OCI-LY7 (cell line): ENCODE results near the gene ARHGAP18. TPM values are rescaled to one million over a fixed set of nuclear protein-coding genes. Genes with fewer than 3 reads are reported as not detected.

Source experiments
- BruUV-seq: library from RNA; stranded (reverse); fragments of 400-500 nt; replicated peaks from 2 replicates; lab custom pipeline; 2021; lab: Mats Ljungman, UMichigan
- CTCF ChIA-PET: fragments of 300-600 bp; sonication (Branson Sonifier 250); formaldehyde crosslinking; loops from one replicate; lab custom pipeline; 2022; ENCODE audit warnings: antibody characterized with exemption; ENCODE audit not compliant: unreplicated experiment; lab: Charles Lee
- POLR2A ChIA-PET: fragments of 300-600 bp; sonication (Branson Sonifier 250); formaldehyde crosslinking; loops from one replicate; lab custom pipeline; 2022; ENCODE audit warnings: antibody characterized with exemption; lab: Charles Lee
- DNase-seq: peaks from one replicate; pipeline ENCODE4 v3.0.0-alpha.2; 2015; ENCODE audit warnings: low spot score
- H2AFZ ChIP-seq: fragments of 200-600 bp; sonication (generic), shearing (Covaris generic); 2 replicates; pipeline ENCODE4 v1.6.1; 2014; ENCODE audit warnings: mild to moderate bottlenecking, antibody characterized with exemption, low read length, moderate library complexity
- H3K27ac ChIP-seq: fragments of 200-600 bp; sonication (generic); 2 replicates; pipeline ENCODE4 v1.5.1; 2014; ENCODE audit warnings: mixed run types, low read depth, mild to moderate bottlenecking, moderate library complexity, low read length, inconsistent platforms; ENCODE audit not compliant: poor library complexity, severe bottlenecking
- H3K36me3 ChIP-seq: fragments of 200-600 bp; sonication (generic); 2 replicates; pipeline ENCODE4 v1.6.1; 2014; ENCODE audit warnings: mild to moderate bottlenecking, antibody characterized with exemption, low read length, moderate library complexity, mixed read lengths; ENCODE audit not compliant: insufficient read depth
- H3K4me1 ChIP-seq: fragments of 200-600 bp; sonication (generic); 2 replicates; pipeline ENCODE4 v1.5.1; 2014; ENCODE audit warnings: mild to moderate bottlenecking, low read length; ENCODE audit not compliant: insufficient read depth, poor library complexity, severe bottlenecking
- H3K4me2 ChIP-seq: fragments of 200-600 bp; sonication (generic); 2 replicates; pipeline ENCODE4 v1.6.1; 2014; ENCODE audit warnings: mild to moderate bottlenecking, low read length
- H3K4me3 ChIP-seq: fragments of 200-600 bp; sonication (generic); 2 replicates; pipeline ENCODE4 v1.5.1; 2014; ENCODE audit warnings: mild to moderate bottlenecking, low read depth, low read length; ENCODE audit not compliant: poor library complexity, severe bottlenecking
- H3K79me2 ChIP-seq: fragments of 200-600 bp; sonication (generic); 2 replicates; pipeline ENCODE4 v1.6.1; 2016; ENCODE audit warnings: low read depth, mild to moderate bottlenecking, low read length, moderate library complexity, mixed read lengths; ENCODE audit not compliant: insufficient read depth
- H3K9me2 ChIP-seq: fragments of 200-600 bp; sonication (generic); 2 replicates; pipeline ENCODE4 v1.6.1; 2016; ENCODE audit warnings: mild to moderate bottlenecking, low read length, mixed read lengths; ENCODE audit not compliant: insufficient read depth
- H3K9me3 ChIP-seq: fragments of 200-600 bp; sonication (generic); 2 replicates; pipeline ENCODE4 v1.6.1; 2014; ENCODE audit warnings: mild to moderate bottlenecking, mixed run types, low read length, mixed read lengths
- H4K20me1 ChIP-seq: fragments of 200-600 bp; sonication (generic); 2 replicates; pipeline ENCODE4 v1.6.1; 2014; ENCODE audit warnings: mild to moderate bottlenecking, antibody characterized with exemption, low read length, moderate library complexity, mixed read lengths; ENCODE audit not compliant: insufficient read depth
- CTCF ChIP-seq: fragments of 200-600 bp; sonication (generic); conservative IDR thresholded peaks from 2 replicates; pipeline ENCODE4 v1.5.1; 2014; ENCODE audit warnings: mild to moderate bottlenecking, antibody characterized with exemption, low read length, moderate library complexity, mixed read lengths
- EZH2phosphoT487 ChIP-seq: fragments of 200-600 bp; sonication (generic); IDR thresholded peaks from 2 replicates; pipeline ENCODE4 v1.6.1; 2018; ENCODE audit warnings: low read depth, borderline replicate concordance, mild to moderate bottlenecking, mixed run types, antibody characterized with exemption, low read length, moderate library complexity, mixed read lengths
- intact Hi-C: fragments of 100-400 bp; cut with micrococcal nuclease; formaldehyde crosslinking; loops from one replicate; pipeline ENCODE4 v1.10.0; 2022; ENCODE audit not compliant: unreplicated experiment
- total RNA-seq, 2 experiments: library from RNA; depleted of rRNA in 1 of 2; stranded (reverse); fragments of >200 nt in 1 of 2; shearing (Covaris generic) in 1 of 2; gene quantifications; 2 replicates each; pipeline ENCODE4 v1.2.3, GENCODE V29; 2014 to 2022

Gene ARHGAP18
- total RNA-seq, 2 experiments from 2014 or later = 4.8 to 7.5 TPM

- Histone ChIP-seq H3K4me3 (no peak overlapping the region), H3K9me3 (no peaks in the 10 kb centered on the region), H2AFZ (no peak overlapping the region), H3K4me1 (no peaks in the 10 kb centered on the region), H3K79me2 (no peaks in the 10 kb centered on the region), H3K9me2 (no peaks in the 10 kb centered on the region), H3K4me2 (no peak overlapping the region), H4K20me1 (no peaks in the 10 kb centered on the region), H3K36me3 (no peaks in the 10 kb centered on the region), H3K27ac (no peak overlapping the region)
- no TSS peak for BruUV-seq
- no peak for TF ChIP-seq CTCF
- no peak for TF ChIP-seq EZH2phosphoT487
- intact Hi-C loops = no loop called here
- CTCF ChIA-PET = no interaction called here
- POLR2A ChIA-PET = no interaction called here
- DNase-seq = no peak
These were observed 142.0 kb downstream of the ARHGAP18 start for GRCh38 chr6:129568015-129568414.

GRCh38 chr6:129567374-129567773 lies 142.6 kb downstream of the ARHGAP18 start:
- no peak for DNase-seq
- intact Hi-C loops = no loop called here
- no peak for TF ChIP-seq EZH2phosphoT487
- peak; percentile 54 for TF ChIP-seq CTCF
- ChIA-PET POLR2A (interaction anchor here (0.6 kb wide), 1 partner anchor 16 kb away, joined by 4 read pairs; no protein-coding TSS in a partner anchor), CTCF (no interaction called here)
- no TSS peak for BruUV-seq
- Histone ChIP-seq H3K4me1 (no peaks in the 10 kb centered on the region), H3K9me2 (no peaks in the 10 kb centered on the region), H3K4me2 (no peak overlapping the region), H2AFZ (no peak overlapping the region), H4K20me1 (no peaks in the 10 kb centered on the region), H3K79me2 (no peaks in the 10 kb centered on the region), H3K36me3 (no peaks in the 10 kb centered on the region), H3K4me3 (no peak overlapping the region), H3K9me3 (no peaks in the 10 kb centered on the region), H3K27ac (no peak overlapping the region)

GRCh38 chr6:129565811-129566210 lies 144.2 kb downstream of the ARHGAP18 start:
- no TSS peak for BruUV-seq
- H2AFZ ChIP-seq = no peak overlapping the region
- H3K4me2 ChIP-seq = no peak overlapping the region
- ChIA-PET POLR2A (interaction anchor here (0.9 kb wide), 2 partner anchors 24 to 28 kb away, joined by 3 read pairs; no protein-coding TSS in a partner anchor), CTCF (no interaction called here)
- no peak for DNase-seq
- H3K36me3 ChIP-seq = no peaks in the 10 kb centered on the region
- H3K9me3 ChIP-seq = no peaks in the 10 kb centered on the region
- H4K20me1 ChIP-seq = no peaks in the 10 kb centered on the region
- H3K27ac ChIP-seq = no peak overlapping the region
- H3K9me2 ChIP-seq = no peaks in the 10 kb centered on the region
- no peak for TF ChIP-seq CTCF
- TF ChIP-seq EZH2phosphoT487 = no peak
- intact Hi-C loops = no loop called here
- H3K4me1 ChIP-seq = no peaks in the 10 kb centered on the region
- H3K4me3 ChIP-seq = no peak overlapping the region
- no peaks in the 10 kb centered on the region for H3K79me2 ChIP-seq
